ENCODE measurements around the gene PALLD. TPM values are rescaled to one million over a fixed set of nuclear protein-coding genes. Genes with fewer than 3 reads are reported as not detected.

The PALLD gene
- total RNA-seq, 1 experiment from 2014 or later, result 18.3 TPM

DNA sequence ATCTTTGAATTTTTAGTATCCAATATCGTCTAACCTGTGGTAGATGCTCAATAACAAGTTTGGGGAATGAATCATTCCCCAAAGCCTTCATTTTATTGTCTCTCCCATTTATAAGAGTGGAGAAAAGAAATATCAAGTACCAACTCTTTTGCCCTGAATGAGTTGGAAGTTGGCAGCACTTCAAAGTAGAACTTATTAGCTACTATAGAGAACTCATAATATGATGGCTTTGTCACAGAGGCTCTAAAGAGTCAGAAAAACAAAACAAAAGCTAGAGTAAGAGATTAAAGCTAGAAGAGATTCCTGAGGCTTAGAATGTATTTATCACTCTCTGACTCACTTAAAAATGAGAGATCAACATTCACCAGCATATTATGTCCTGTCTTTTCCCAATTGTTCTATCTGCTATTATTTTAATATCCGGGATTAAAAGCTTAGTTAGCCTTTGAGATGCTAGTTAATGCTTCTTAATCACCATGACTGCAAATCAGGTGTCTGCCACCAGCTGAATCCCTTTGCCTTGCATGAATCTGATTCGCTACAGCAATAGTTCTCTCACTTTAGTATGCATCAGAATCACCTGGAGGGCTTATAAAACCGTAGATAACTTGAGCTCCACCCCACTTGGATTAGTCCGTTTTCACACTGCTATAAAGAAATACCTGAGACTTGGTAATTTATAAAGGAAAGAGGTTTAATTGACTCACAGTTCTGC is 77.9 kb downstream of the PALLD start:
- Histone ChIP-seq H2BK20ac (ENCODE audit: low read depth, low read length, poor library complexity, severe bottlenecking) (no peak overlapping the region), H2AK5ac (ENCODE audit: insufficient read length, low read length) (no peak overlapping the region), H3K4ac (ENCODE audit: low read depth, low read length) (no peak overlapping the region), H2BK120ac (ENCODE audit: low read depth, low read length, poor library complexity, severe bottlenecking) (no peak overlapping the region), H4K20me1 (ENCODE audit: control insufficient read depth, insufficient read depth, insufficient read length) (no peaks in the 10 kb centered on the region), H3K79me1 (ENCODE audit: insufficient read depth, low read depth, low read length, poor library complexity, severe bottlenecking) (no peaks in the 10 kb centered on the region), H3K9me3 (ENCODE audit: control insufficient read depth, low read depth, low read length) (no peaks in the 10 kb centered on the region), H2AFZ (ENCODE audit: low read length) (no peak overlapping the region), H3K4me1 (ENCODE audit: insufficient read depth, low read length) (no peaks in the 10 kb centered on the region), H2BK15ac (ENCODE audit: low read depth, low read length) (no peak overlapping the region), H3K18ac (ENCODE audit: insufficient read length, low read depth, low read length) (no peak overlapping the region), H3K27ac (ENCODE audit: insufficient read length, low read depth, low read length) (no peak overlapping the region), H3T11ph (ENCODE audit: low read length) (no peak overlapping the region), H2BK12ac (ENCODE audit: insufficient read length, low read depth, low read length) (no peak overlapping the region), H3K14ac (ENCODE audit: insufficient read depth, low read length) (no peak overlapping the region), H3K56ac (ENCODE audit: insufficient read length, low read depth, low read length) (no peak overlapping the region), H4K8ac (replicated peaks; ENCODE audit: insufficient read length, low read depth, low read length) (no peak overlapping the region), H3K9ac (ENCODE audit: extremely low read depth, insufficient read length, low read length) (no peak overlapping the region), H3K27me3 (ENCODE audit: insufficient read depth, low read length) (no peaks in the 10 kb centered on the region), H3K4me2 (ENCODE audit: insufficient read depth, insufficient read length, low read length) (no peak overlapping the region), H4K91ac (ENCODE audit: insufficient read length, low read depth, low read length) (no peak overlapping the region), H3K23ac (ENCODE audit: insufficient read length, low read depth, low read length) (no peak overlapping the region), H3K23me2 (ENCODE audit: insufficient read length, low read depth, low read length, poor library complexity, severe bottlenecking) (no peaks in the 10 kb centered on the region), H4K5ac (ENCODE audit: insufficient read length, low read depth, low read length) (no peak overlapping the region), H2BK5ac (ENCODE audit: insufficient read length, low read length) (no peak overlapping the region), H3K79me2 (ENCODE audit: insufficient read depth, low read length) (no peaks in the 10 kb centered on the region)
- WGBS (ENCODE audit: extremely low coverage, insufficient read length, low lambda C conversion rate), result no CpG with 5 or more reads among the region's 5 CpGs
- H3K27ac Mint-ChIP-seq, result no peak overlapping the region
- H3K4me3 Mint-ChIP-seq, result no peak overlapping the region
- peaks cover 0 to 7% of the 10 kb centered on the region in 2 experiments; a peak in 3 of 4 replicates for H3K4me1 Mint-ChIP-seq
- TF ChIP-seq, protein P1, sequence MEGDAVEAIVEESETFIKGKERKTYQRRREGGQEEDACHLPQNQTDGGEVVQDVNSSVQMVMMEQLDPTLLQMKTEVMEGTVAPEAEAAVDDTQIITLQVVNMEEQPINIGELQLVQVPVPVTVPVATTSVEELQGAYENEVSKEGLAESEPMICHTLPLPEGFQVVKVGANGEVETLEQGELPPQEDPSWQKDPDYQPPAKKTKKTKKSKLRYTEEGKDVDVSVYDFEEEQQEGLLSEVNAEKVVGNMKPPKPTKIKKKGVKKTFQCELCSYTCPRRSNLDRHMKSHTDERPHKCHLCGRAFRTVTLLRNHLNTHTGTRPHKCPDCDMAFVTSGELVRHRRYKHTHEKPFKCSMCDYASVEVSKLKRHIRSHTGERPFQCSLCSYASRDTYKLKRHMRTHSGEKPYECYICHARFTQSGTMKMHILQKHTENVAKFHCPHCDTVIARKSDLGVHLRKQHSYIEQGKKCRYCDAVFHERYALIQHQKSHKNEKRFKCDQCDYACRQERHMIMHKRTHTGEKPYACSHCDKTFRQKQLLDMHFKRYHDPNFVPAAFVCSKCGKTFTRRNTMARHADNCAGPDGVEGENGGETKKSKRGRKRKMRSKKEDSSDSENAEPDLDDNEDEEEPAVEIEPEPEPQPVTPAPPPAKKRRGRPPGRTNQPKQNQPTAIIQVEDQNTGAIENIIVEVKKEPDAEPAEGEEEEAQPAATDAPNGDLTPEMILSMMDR (conservative IDR thresholded peaks at IDR 0.05), result no peak
- DNase-seq, result no peak
- no peaks in the 10 kb centered on the region for H3K36me3 Mint-ChIP-seq (ENCODE audit: insufficient read depth in 1 of 3, low read depth in 3 of 3)
- H3K9me3 Mint-ChIP-seq, result no peaks in the 10 kb centered on the region
- H3K27me3 Mint-ChIP-seq (ENCODE audit: low read depth), result no peaks in the 10 kb centered on the region

Data from H9 (cell line).